CD4-positive, alpha-beta memory T cell (primary cell): ENCODE data around the gene RIN2. TPM values are rescaled to one million over a fixed set of nuclear protein-coding genes. Genes with fewer than 3 reads are reported as not detected.

Source experiments
- CTCF ChIA-PET: fragments of 350-600 bp; sonication (Branson Sonifier 250); formaldehyde crosslinking; loops from one replicate; lab custom pipeline; 2021; ENCODE audit warnings: inconsistent platforms; ENCODE audit not compliant: partially characterized antibody; lab: Charles Lee
- POLR2A ChIA-PET: fragments of 350-600 bp; sonication (Branson Sonifier 250); formaldehyde crosslinking; loops from one replicate; lab custom pipeline; 2021; ENCODE audit not compliant: partially characterized antibody; lab: Charles Lee
- DNase-seq, 5 donors: peaks; one replicate each; pipeline versions ENCODE4 v3.0.0 to v3.0.0-alpha.2; 2020 to 2022; ENCODE audit warnings: mixed read lengths in 1 of 5
- H3K27ac ChIP-seq: one replicate; pipeline ENCODE4 v1.7.0; 2013; ENCODE audit warnings: low read depth, low read length
- H3K27me3 ChIP-seq: 2 replicates; pipeline ENCODE4 v1.7.0; 2013; ENCODE audit warnings: mild to moderate bottlenecking, low read length, moderate library complexity; ENCODE audit not compliant: insufficient read depth
- H3K36me3 ChIP-seq: 2 replicates; pipeline ENCODE4 v1.7.0; 2013; ENCODE audit warnings: mild to moderate bottlenecking, low read length, moderate library complexity; ENCODE audit not compliant: insufficient read depth
- H3K4me1 ChIP-seq: 2 replicates; pipeline ENCODE4 v1.7.0; 2013; ENCODE audit warnings: mild to moderate bottlenecking, low read length, moderate library complexity; ENCODE audit not compliant: insufficient read depth
- H3K4me3 ChIP-seq, 2 donors: one replicate each; pipeline ENCODE4 v1.7.0; 2013; ENCODE audit warnings: low read length in 2 of 2, mild to moderate bottlenecking in 1 of 2
- H3K9me3 ChIP-seq, 2 donors: one replicate each; pipeline ENCODE4 v1.7.0; 2013; ENCODE audit warnings: low read length in 2 of 2, control low read depth in 1 of 2; ENCODE audit not compliant: control insufficient read depth in 1 of 2
- H3K27ac Mint-ChIP-seq, 7 donors: one replicate each; pipeline ENCODE4 v1.8.0; 2020 to 2021; ENCODE audit warnings: mixed read lengths in 7 of 7, mild to moderate bottlenecking in 6 of 7, inconsistent platforms in 3 of 7, moderate library complexity in 3 of 7
- H3K27me3 Mint-ChIP-seq, 2 donors: one replicate each; pipeline ENCODE4 v1.8.0; 2020 to 2021; ENCODE audit warnings: mixed read lengths in 2 of 2
- H3K36me3 Mint-ChIP-seq, 2 donors: one replicate each; pipeline ENCODE4 v1.8.0; 2020 to 2021; ENCODE audit warnings: mixed read lengths in 2 of 2, inconsistent platforms in 1 of 2, mild to moderate bottlenecking in 1 of 2
- H3K4me1 Mint-ChIP-seq, 4 donors: one replicate each; pipeline ENCODE4 v1.8.0; 2020 to 2021; ENCODE audit warnings: mixed read lengths in 4 of 4, mild to moderate bottlenecking in 1 of 4
- H3K4me3 Mint-ChIP-seq, 8 donors: one replicate each; pipeline ENCODE4 v1.8.0; 2020 to 2021; ENCODE audit warnings: mixed read lengths in 8 of 8, mild to moderate bottlenecking in 7 of 8, moderate library complexity in 6 of 8, inconsistent platforms in 3 of 8
- H3K9me3 Mint-ChIP-seq, 8 donors: one replicate each; pipeline ENCODE4 v1.8.0; 2020 to 2021; ENCODE audit warnings: mixed read lengths in 8 of 8, mild to moderate bottlenecking in 5 of 8, inconsistent platforms in 3 of 8, moderate library complexity in 1 of 8
- intact Hi-C: fragments of 100-400 bp; cut with micrococcal nuclease; formaldehyde crosslinking; loops from one replicate; pipeline ENCODE4 v1.15.1; 2023
- polyA plus RNA-seq, 2 donors: library from polyadenylated mRNA; unstranded; fragments of 300-500 nt; fragmentation: Illumina TruSeq; gene quantifications; one replicate each; pipeline ENCODE4 v1.2.3, GENCODE V29; 2021
- total RNA-seq, 2 experiments: library from RNA; stranded (reverse); gene quantifications; one replicate each; pipeline ENCODE4 v1.2.3, GENCODE V29; 2021

RIN2 gene
- total and polyA plus RNA-seq, 4 experiments from 2014 or later: 0.72 to 0.73 TPM; not detected in 2

DNA sequence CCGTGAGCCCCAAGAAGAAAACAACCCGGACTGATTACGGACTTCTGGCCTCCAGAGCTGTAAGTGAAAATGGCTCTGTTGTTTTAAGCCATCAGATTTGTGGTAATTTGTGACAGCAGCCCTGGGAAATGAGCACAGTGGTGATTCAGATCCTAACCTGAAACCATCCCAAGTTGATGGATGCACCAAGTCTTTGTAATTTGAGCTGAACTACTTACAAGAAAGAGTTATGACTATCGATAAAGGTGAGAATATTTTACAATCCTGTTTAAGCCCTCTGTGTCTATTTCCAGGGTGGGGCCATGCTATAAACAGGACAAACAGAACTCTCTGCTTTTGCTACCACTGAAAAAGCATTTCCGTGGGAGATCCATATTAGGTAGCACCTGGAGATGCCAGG is 19.1 kb upstream of the RIN2 start:
- POLR2A ChIA-PET: no interaction called here
- no peak for DNase-seq
- H3K4me1 Mint-ChIP-seq: no peaks in the 10 kb centered on the region
- H3K9me3 Mint-ChIP-seq: peaks cover 0 to 7% (median 0%) of the 10 kb centered on the region in 8 donors
- intact Hi-C loops: no loop called here
- Histone ChIP-seq H3K36me3 (no peaks in the 10 kb centered on the region), H3K4me3 (no peak overlapping the region), H3K4me1 (no peaks in the 10 kb centered on the region), H3K27me3 (no peaks in the 10 kb centered on the region), H3K9me3 (no peaks in the 10 kb centered on the region), H3K27ac (no peak overlapping the region)
- H3K27ac Mint-ChIP-seq: no peak overlapping the region
- H3K36me3 Mint-ChIP-seq: no peaks in the 10 kb centered on the region
- no peak overlapping the region for H3K4me3 Mint-ChIP-seq
- CTCF ChIA-PET: no interaction called here
- peaks cover 6 to 8% of the 10 kb centered on the region in 2 donors for H3K27me3 Mint-ChIP-seq

DNA sequence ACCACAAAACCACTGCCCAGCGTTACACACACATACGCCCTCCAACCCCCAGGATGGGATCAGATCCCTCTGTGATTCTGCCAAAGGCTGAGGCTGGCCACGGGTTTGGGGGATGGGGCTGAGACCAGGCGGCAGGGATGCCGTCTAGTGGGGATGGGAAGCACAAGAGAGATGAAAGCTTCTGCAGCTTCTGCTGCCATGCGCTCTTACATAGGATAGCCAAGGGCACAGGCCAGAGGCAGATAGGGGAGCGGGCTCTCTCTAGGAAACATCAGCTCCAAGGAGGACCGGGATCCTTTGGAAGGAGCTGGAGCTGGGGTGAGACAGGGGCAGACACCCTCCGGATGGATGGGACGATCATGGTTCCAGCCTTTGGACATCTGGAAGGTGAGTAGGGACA is 18.7 kb upstream of the RIN2 start:
- Histone ChIP-seq H3K4me3 (no peak overlapping the region), H3K9me3 (no peaks in the 10 kb centered on the region), H3K27ac (no peak overlapping the region), H3K36me3 (no peaks in the 10 kb centered on the region), H3K27me3 (no peaks in the 10 kb centered on the region), H3K4me1 (no peaks in the 10 kb centered on the region)
- no peaks in the 10 kb centered on the region for H3K36me3 Mint-ChIP-seq
- H3K9me3 Mint-ChIP-seq: peaks cover 0 to 9% (median 0%) of the 10 kb centered on the region in 8 donors
- CTCF ChIA-PET: no interaction called here
- POLR2A ChIA-PET: no interaction called here
- peaks cover 6 to 8% of the 10 kb centered on the region in 2 donors for H3K27me3 Mint-ChIP-seq
- no peaks in the 10 kb centered on the region for H3K4me1 Mint-ChIP-seq
- H3K4me3 Mint-ChIP-seq: no peak overlapping the region
- intact Hi-C loops: no loop called here
- no peak for DNase-seq
- no peak overlapping the region for H3K27ac Mint-ChIP-seq

DNA sequence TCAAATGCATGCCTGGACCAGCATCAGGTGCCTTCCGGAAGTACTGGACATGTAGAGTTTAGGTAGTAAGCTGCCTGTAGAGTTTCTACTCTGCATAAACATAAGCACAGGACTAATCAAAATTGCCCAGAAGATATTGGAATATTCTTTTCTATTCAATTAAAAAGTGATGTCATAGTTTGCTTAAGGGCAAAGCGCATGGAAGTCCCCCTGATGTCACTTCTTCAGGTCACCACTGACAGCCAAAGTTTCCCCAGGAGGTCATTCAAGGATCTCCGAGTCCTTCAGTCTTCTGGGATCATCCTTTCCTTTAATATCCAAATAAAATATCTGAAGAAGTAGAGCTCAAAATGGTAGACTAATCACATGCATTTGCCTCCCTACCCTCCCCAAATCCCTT is 17.5 kb upstream of the RIN2 start:
- Mint-ChIP-seq H3K27ac (no peak overlapping the region), H3K36me3 (no peaks in the 10 kb centered on the region), H3K27me3 (peaks cover 6 to 8% of the 10 kb centered on the region in 2 donors), H3K9me3 (peaks cover 0 to 11% (median 4%) of the 10 kb centered on the region in 8 donors), H3K4me1 (no peaks in the 10 kb centered on the region), H3K4me3 (no peak overlapping the region)
- Histone ChIP-seq H3K4me1 (no peaks in the 10 kb centered on the region), H3K27ac (no peak overlapping the region), H3K36me3 (no peaks in the 10 kb centered on the region), H3K4me3 (no peak overlapping the region), H3K9me3 (no peaks in the 10 kb centered on the region), H3K27me3 (no peaks in the 10 kb centered on the region)
- POLR2A ChIA-PET: no interaction called here
- intact Hi-C loops: no loop called here
- DNase-seq: no peak
- CTCF ChIA-PET: no interaction called here

DNA sequence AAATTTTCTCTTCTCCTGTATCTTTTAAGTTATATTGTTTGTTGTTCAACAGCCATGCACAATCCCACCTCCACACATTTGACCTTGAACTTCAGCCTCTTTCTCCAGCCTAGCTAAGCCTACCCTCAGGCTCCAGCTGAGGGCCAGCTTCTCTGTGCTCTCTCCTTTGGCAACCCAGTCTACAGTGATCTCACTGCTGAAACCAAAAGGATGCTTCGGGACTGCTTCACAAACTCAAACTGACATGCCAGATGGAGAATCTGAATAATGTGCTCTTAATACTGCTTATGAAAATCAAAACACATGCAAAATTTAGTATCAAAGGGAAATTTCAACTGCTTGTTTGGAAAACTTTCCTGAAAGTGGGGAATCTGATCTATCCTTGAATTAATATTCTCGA is 16.1 kb upstream of the RIN2 start:
- intact Hi-C loops: no loop called here
- CTCF ChIA-PET: no interaction called here
- no peaks in the 10 kb centered on the region for H3K9me3 ChIP-seq
- Mint-ChIP-seq H3K27me3 (peaks cover 6 to 8% of the 10 kb centered on the region in 2 donors), H3K4me1 (no peaks in the 10 kb centered on the region), H3K4me3 (no peak overlapping the region), H3K27ac (no peak overlapping the region), H3K9me3 (peaks cover 0 to 21% (median 6%) of the 10 kb centered on the region in 8 donors), H3K36me3 (no peaks in the 10 kb centered on the region)
- POLR2A ChIA-PET: no interaction called here
- H3K36me3 ChIP-seq: no peaks in the 10 kb centered on the region
- no peak for DNase-seq
- H3K27ac ChIP-seq: no peak overlapping the region
- H3K27me3 ChIP-seq: no peaks in the 10 kb centered on the region
- H3K4me3 ChIP-seq: no peak overlapping the region
- H3K4me1 ChIP-seq: no peaks in the 10 kb centered on the region

DNA sequence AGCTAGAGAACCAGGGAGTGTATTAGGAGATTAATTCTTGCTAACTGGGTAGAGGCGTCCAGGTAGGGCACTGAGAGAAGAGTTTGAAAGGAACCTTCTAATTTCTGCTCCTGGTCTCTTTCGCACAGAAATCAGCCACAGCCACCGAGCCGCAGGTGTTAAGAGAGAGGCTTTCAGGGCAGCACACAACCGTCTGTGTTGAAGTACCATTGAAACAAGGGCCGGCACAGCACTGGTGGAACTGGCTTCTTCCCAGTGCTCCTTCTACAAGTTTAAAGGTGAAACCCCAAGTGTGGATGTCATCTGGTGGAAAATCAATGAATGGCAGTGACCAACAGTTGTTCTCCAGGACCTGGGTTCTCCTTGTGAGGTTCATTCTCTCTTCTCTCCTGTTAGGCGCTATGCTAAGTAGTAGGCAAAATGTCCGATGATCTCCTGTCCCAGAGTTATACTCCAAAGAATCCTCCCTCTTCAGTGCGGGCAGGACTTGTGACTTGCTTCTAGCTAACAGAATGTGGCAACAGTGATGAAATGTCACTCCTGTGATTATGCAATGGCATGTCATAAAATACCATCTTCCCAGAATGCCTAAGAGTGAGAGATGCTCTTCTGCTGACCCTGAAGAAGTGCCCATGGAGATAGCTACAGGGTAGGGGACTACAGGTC is 15.0 kb upstream of the RIN2 start:
- H3K27ac Mint-ChIP-seq: no peak overlapping the region
- H3K4me1 Mint-ChIP-seq: no peaks in the 10 kb centered on the region
- H3K4me3 Mint-ChIP-seq: no peak overlapping the region
- intact Hi-C loops: no loop called here
- H3K36me3 Mint-ChIP-seq: no peaks in the 10 kb centered on the region
- peaks cover 8 to 12% of the 10 kb centered on the region in 2 donors for H3K27me3 Mint-ChIP-seq
- H3K4me3 ChIP-seq: no peak overlapping the region
- no peaks in the 10 kb centered on the region for H3K27me3 ChIP-seq
- POLR2A ChIA-PET: no interaction called here
- no peaks in the 10 kb centered on the region for H3K9me3 ChIP-seq
- DNase-seq: no peak
- no peak overlapping the region for H3K27ac ChIP-seq
- H3K4me1 ChIP-seq: no peaks in the 10 kb centered on the region
- peaks cover 0 to 23% (median 6%) of the 10 kb centered on the region in 8 donors for H3K9me3 Mint-ChIP-seq
- H3K36me3 ChIP-seq: no peaks in the 10 kb centered on the region
- CTCF ChIA-PET: no interaction called here

DNA sequence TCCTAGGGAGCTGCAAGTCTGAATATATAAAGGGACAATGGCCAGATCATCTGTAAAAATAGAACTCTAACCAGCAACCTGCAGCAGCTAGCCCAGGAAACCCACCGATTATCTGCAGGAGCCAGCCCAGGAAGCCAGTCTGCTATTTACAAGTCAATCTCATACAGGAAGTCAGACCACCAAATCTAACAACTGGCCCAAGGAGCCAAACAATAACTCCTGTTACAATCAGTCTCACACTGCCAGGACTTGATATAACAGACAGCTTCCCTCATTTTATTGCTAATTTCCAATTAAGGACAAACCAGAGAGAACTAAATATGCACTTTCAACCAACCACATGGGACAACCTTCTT is 14.4 kb upstream of the RIN2 start:
- Histone ChIP-seq H3K36me3 (no peaks in the 10 kb centered on the region), H3K4me1 (no peaks in the 10 kb centered on the region), H3K27me3 (no peaks in the 10 kb centered on the region), H3K4me3 (no peak overlapping the region), H3K9me3 (no peaks in the 10 kb centered on the region), H3K27ac (no peak overlapping the region)
- POLR2A ChIA-PET: no interaction called here
- H3K9me3 Mint-ChIP-seq: peaks cover 0 to 23% (median 6%) of the 10 kb centered on the region in 8 donors
- CTCF ChIA-PET: no interaction called here
- peaks cover 8 to 12% of the 10 kb centered on the region in 2 donors for H3K27me3 Mint-ChIP-seq
- no peaks in the 10 kb centered on the region for H3K4me1 Mint-ChIP-seq
- DNase-seq: no peak
- intact Hi-C loops: no loop called here
- no peak overlapping the region for H3K4me3 Mint-ChIP-seq
- H3K36me3 Mint-ChIP-seq: no peaks in the 10 kb centered on the region
- no peak overlapping the region for H3K27ac Mint-ChIP-seq

DNA sequence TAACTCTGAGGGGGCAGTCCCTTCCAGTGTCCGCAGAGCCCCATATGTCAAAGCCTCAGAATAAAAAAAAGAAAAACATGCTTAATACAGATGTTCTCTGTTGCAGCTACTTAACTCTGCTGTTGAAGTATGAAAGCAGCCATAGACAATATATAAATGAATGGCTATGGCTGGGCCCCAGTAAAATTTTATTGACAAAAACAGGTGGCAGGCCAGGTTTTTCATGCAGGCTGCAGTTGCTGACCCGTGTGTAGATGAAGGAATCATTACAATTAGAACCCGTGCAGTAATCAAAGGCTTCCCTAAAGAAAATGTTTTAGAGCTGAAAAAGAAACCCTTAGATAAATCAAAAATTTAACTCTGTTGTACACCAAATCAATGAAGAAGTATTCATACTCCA is 13.0 kb upstream of the RIN2 start:
- Mint-ChIP-seq H3K27ac (no peak overlapping the region), H3K4me1 (no peaks in the 10 kb centered on the region), H3K9me3 (peaks cover 0 to 23% (median 6%) of the 10 kb centered on the region in 8 donors), H3K4me3 (no peak overlapping the region), H3K36me3 (no peaks in the 10 kb centered on the region), H3K27me3 (peaks cover 8 to 12% of the 10 kb centered on the region in 2 donors)
- CTCF ChIA-PET: no interaction called here
- Histone ChIP-seq H3K27me3 (no peaks in the 10 kb centered on the region), H3K9me3 (no peaks in the 10 kb centered on the region), H3K27ac (no peak overlapping the region), H3K4me3 (no peak overlapping the region), H3K36me3 (no peaks in the 10 kb centered on the region), H3K4me1 (no peaks in the 10 kb centered on the region)
- POLR2A ChIA-PET: no interaction called here
- no peak for DNase-seq
- intact Hi-C loops: no loop called here
